Stimulated activated naive CD8-positive, alpha-beta T cell treated with anti-CD3 and anti-CD28 coated beads, Interleukin-15, amount 100 ng/mL, for 72 hours (primary cell): ENCODE results near the gene CHST11.
A peak's percentile ranks its signal among the peaks of the same experiment; 100 is the strongest.

Experiments used
- ATAC-seq: fragments of 150-1000 bp; cut with Tn5 transposase; 2 replicates; pipeline ENCODE4 v1.10.0; 2021; ENCODE audit warnings: mild to moderate bottlenecking, moderate library complexity
- DNase-seq, 2 donors: peaks; one replicate each; pipeline ENCODE4 v3.0.0; 2021 to 2022
- H3K27ac Mint-ChIP-seq, 2 donors: one replicate each; pipeline ENCODE4 v1.8.0; 2022; ENCODE audit warnings: mild to moderate bottlenecking in 2 of 2, mixed read lengths in 2 of 2, moderate library complexity in 2 of 2
- H3K27me3 Mint-ChIP-seq: one replicate; pipeline ENCODE4 v1.8.0; 2022; ENCODE audit warnings: mixed read lengths
- H3K4me1 Mint-ChIP-seq: one replicate; pipeline ENCODE4 v1.8.0; 2022; ENCODE audit warnings: mild to moderate bottlenecking, mixed read lengths
- H3K4me3 Mint-ChIP-seq, 2 donors: one replicate each; pipeline ENCODE4 v1.8.0; 2022; ENCODE audit warnings: mild to moderate bottlenecking in 2 of 2, mixed read lengths in 2 of 2, moderate library complexity in 1 of 2
- H3K9me3 Mint-ChIP-seq, 2 donors: one replicate each; pipeline ENCODE4 v1.8.0; 2022; ENCODE audit warnings: mixed read lengths in 2 of 2

Gene CHST11

DNA sequence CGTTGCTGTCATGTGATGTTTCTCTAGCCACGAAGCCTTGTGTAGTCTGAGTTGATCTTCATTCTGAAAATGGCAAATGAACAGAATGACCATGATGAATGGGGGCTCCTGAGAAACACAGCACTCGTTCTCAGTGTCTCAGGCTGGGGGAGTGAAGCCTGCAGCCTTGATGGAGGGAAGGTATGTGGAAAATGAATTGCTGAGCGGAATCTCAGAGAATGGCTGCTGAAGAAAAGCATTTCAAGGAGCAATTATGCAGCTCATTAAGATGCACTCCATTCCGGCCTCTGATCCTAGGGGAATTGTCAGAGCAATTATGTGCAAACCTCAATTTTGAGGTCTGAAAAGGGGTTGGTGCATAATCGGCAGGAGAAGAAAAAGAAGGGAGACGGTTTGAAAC is 167.1 kb downstream of the CHST11 start:
- Mint-ChIP-seq H3K4me3 (no peak overlapping the region), H3K27ac (no peak overlapping the region), H3K9me3 (no peaks in the 10 kb centered on the region), H3K4me1 (peaks cover 5% of the 10 kb centered on the region), H3K27me3 (no peaks in the 10 kb centered on the region)
- DNase-seq = no peak
- no peak for ATAC-seq

DNA sequence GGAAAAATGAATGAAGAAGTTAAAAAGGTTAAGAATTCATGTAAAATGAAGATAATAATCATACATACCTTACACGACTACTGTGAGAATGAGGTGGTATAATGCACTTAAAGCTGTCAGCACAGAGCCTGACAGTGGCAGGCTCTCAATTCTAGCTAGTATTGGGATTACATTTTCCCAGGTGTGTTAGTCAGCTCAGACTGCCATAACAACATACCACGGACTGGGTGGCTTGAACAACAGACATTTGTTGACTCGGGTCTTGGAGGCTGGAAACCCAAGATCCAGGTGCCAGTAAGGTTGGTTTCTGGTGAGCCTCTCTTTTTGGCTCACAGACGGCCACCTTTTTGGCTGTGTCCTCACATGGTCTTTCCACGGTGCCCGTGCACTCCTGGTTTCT is 167.8 kb downstream of the CHST11 start:
- Mint-ChIP-seq H3K27me3 (no peaks in the 10 kb centered on the region), H3K4me3 (no peak overlapping the region), H3K9me3 (no peaks in the 10 kb centered on the region), H3K4me1 (peaks cover 6% of the 10 kb centered on the region), H3K27ac (no peak overlapping the region)
- ATAC-seq (no peak), DNase-seq (no peak)

DNA sequence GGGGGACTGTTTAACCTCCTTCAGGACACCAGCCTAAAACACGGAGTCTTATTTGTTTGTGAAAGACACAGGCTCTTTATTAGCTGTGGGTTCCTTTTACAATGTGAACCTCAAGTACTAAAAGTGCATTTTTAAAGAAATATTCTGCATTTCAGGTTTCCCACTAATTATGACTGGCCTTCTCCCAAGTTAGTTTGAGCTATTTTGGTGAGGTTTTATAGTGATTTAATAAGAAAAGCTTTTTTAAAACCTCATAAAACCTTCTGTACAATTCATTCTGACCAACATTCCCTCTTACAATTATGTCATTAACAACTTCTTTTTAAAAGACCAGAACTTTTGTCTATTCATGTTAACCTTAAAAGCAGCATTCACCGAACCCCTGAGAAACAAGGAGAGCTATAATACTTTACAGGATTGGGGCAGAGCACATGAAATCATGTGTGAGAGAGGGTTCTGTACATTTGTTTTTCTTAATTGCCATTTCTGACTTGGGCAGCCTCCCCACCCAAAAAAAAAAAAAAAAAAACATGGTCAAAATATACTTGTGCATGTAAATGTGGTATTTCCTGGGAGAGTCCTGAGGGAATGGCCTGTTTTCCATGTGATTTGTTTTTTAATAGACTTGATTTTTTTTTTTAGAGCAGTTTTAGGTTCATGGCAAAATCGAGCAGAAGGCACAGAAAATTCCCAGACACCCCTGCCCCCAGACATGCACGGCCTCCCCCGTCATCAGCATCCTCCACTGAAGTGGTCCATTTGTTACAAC is 169.5 kb downstream of the CHST11 start:
- Mint-ChIP-seq H3K9me3 (no peaks in the 10 kb centered on the region), H3K4me1 (peaks cover 6% of the 10 kb centered on the region), H3K4me3 (no peak overlapping the region), H3K27ac (no peak overlapping the region), H3K27me3 (no peaks in the 10 kb centered on the region)
- ATAC-seq (no peak), DNase-seq (no peak)

DNA sequence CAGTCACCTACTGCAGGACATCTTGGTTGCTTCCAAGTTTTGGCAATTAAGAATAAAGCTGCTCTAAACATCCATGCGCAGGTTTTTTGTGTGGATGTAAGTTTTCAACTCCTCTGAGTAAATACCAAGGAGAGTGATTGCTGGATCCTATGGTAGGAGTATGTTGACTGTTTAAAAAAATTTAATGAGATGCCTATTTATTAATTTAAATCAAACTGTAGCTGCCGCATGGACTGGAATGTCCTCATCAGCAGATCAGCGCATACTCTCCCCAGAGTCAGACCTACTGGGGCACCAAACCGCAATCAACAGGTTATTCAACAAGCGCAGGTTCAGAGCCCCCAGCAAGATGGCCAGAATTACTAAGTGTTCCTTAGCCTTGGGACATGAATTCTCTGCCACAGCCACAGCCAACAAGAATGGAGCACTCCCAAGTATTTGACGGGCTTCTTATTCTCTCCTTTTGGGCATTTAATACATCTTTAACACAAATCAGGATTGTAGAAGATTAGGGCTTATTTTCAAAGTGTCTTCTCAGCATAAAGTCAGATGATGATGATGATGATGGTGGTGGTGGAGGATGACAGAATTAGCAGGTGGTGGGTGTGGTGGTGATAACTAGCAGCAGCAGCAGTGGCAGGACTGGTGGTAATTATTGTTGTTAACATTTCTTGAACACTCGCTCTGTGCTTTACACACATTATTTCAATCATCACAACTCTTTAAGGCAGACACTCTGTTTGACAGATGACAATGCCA is 170.7 kb downstream of the CHST11 start:
- H3K27ac Mint-ChIP-seq = no peak overlapping the region

DNA sequence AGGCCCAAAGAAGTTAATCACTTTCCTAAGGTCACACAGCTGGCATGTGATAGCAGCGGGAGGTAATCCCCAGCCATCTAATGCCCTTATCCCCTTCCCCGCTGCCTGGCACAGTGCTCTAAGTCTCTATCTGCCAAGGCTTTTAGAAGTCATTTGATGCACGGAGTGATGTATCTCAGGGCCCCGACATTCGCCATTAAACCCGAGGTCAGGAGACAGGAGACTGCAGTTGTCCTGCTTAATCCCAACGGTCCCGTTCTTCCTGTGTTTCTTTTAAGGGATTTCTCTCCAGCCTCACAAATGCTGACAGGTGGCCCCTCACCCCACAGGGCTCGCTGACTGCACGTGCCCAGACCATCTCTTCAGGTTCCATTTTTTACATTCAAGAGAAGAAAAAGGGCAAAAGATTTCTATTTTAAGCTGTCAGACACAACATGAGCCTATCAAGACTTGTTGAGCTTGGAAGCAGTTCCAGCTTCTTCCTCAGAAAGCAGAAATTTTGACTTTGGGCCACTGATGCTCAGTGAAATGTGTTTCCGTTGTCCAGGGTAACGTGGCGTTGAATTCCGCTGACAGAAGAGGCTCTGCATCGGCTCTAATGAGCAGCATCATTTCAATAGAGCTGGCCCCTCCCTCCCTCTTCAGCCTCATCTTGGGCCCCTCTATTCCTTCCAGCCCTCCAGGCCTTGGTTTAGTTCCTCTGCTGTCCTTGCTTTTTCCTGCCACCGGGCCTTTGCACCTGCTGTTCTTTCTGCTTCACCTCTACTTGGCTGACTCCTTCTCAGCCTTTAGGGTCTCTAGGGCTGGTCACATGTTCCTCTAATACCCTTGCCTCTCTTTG is 171.5 kb downstream of the CHST11 start:
- ATAC-seq = no peak
- Mint-ChIP-seq H3K27me3 (no peaks in the 10 kb centered on the region), H3K4me1 (peaks cover 14% of the 10 kb centered on the region), H3K9me3 (no peaks in the 10 kb centered on the region), H3K27ac (peak overlapping the region; percentile 64 to 66), H3K4me3 (no peak overlapping the region)
- no peak for DNase-seq

More for the DNA sequence above, 170.7 kb downstream of the CHST11 start:
- Mint-ChIP-seq H3K9me3 (no peaks in the 10 kb centered on the region), H3K4me3 (no peak overlapping the region), H3K4me1 (peaks cover 6% of the 10 kb centered on the region), H3K27me3 (no peaks in the 10 kb centered on the region)
- ATAC-seq (no peak), DNase-seq (no peak)

DNA sequence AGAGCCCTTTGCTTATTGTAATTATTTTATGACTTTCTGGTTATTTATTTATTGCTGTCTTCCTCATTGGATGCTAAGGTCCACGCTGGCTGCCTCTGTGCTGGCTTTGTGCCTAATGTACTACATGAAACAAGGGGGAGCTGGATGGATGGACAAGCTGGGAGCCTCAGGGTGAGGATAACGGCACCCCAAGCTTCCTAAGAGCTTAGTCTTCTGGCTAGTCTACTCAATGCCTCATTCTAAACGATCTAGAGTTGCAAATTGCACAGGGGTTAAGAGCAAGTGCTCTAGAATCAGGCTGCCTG is 172.0 kb downstream of the CHST11 start:
- Mint-ChIP-seq H3K27ac (peak overlapping the region in 1 of 2 donors; percentile 66), H3K27me3 (no peaks in the 10 kb centered on the region), H3K4me1 (peaks cover 14% of the 10 kb centered on the region), H3K9me3 (no peaks in the 10 kb centered on the region), H3K4me3 (no peak overlapping the region)
- ATAC-seq (no peak), DNase-seq (no peak)

DNA sequence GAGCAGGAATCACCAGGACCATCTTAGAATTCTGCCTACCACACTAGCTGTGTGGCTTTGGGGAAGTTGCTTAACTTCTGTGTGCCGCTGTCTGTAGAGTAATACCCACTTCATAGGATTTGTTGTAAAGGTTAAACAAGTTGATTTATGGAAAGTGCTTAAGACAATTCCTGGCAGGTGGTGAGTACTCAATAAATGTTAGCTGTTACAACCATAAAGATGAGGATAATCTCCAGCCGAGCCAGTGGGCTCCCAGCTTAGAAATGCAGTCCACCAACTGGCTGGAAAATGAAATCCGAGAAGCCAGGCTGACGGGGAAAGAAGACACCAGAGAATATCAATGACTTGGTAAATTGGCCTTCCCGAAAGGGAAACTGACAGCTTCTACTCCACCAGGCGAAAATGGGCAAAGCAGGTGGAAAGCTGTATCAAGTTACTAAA is 173.5 kb downstream of the CHST11 start:
- H3K9me3 Mint-ChIP-seq = no peaks in the 10 kb centered on the region
- peaks cover 14% of the 10 kb centered on the region for H3K4me1 Mint-ChIP-seq
- peak overlapping the region in 1 of 2 donors; percentile 49 for H3K27ac Mint-ChIP-seq

DNA sequence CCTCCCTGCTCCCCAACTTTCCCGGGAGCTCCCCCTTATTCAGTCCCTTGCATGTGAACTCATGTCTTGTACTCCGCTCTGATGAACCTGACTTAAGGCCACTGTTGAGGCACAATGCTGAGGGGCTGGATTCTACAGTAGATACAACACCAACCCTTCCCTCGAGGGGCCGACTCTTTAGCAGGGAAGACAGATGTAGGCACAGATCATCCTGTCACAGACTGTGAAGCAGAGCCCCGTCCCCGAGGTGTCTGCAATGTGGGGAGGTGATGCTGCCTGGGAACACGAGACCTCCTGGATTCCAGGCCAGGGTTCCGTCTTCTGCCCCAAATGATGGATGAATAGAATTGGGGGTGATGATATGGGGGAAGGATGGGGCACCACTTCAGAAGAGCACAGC is 175.1 kb downstream of the CHST11 start:
- DNase-seq (no peak), ATAC-seq (no peak)
- H3K4me3 Mint-ChIP-seq = no peak overlapping the region
- peak overlapping the region in 1 of 2 donors; percentile 67 for H3K27ac Mint-ChIP-seq
- peaks cover 14% of the 10 kb centered on the region for H3K4me1 Mint-ChIP-seq
- H3K9me3 Mint-ChIP-seq = no peaks in the 10 kb centered on the region
- no peaks in the 10 kb centered on the region for H3K27me3 Mint-ChIP-seq

More for the DNA sequence above, 173.5 kb downstream of the CHST11 start:
- DNase-seq (no peak), ATAC-seq (no peak)
- Mint-ChIP-seq H3K4me3 (no peak overlapping the region), H3K27me3 (no peaks in the 10 kb centered on the region)

DNA sequence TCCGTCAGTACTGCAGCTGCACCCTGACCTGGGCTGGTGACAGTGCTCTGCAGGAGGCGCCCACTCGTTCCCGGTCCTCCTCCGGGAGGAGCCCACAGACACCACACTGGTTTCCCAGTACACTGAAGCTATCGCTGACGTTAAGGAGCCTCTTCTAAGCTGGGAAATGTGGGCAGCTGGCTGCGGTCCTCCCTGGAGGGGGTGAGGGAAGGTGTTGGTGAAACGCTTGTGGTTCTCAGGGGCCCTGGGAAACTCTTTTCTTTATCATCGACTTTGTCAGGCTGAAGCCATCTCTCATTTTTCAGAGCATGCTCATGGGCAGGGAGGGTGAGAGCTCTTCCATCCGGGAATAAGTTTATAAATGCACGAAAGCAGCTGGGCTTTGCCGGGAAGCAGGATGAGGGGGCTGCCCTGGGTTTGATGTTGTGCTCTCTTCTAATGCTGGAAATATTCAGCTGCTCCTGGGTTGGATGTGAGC is 176.0 kb downstream of the CHST11 start:
- Mint-ChIP-seq H3K9me3 (no peaks in the 10 kb centered on the region), H3K4me3 (no peak overlapping the region), H3K4me1 (peaks cover 19% of the 10 kb centered on the region), H3K27ac (no peak overlapping the region), H3K27me3 (no peaks in the 10 kb centered on the region)
- DNase-seq (no peak), ATAC-seq (no peak)

DNA sequence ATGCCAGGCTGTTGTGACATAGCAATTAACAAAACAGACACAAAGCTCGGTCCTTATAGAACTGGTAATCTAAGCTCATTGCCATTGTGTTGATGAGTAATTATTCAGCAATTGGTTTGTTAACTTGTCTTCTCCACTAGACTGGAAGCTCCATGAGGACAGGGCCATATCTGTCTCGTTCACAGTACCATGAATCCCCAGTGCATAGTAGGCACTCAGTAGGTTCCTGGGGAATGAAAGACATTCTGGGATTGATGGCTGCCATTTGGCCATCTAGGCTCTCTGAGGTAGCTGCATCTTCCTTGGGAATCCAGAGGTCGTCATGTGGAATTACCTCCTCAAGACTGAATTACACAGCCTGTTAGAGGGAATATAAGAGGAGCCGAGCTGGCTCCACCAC is 177.3 kb downstream of the CHST11 start:
- no peaks in the 10 kb centered on the region for H3K9me3 Mint-ChIP-seq
- H3K27me3 Mint-ChIP-seq = no peaks in the 10 kb centered on the region
- DNase-seq = no peak
- peaks cover 26% of the 10 kb centered on the region for H3K4me1 Mint-ChIP-seq
- no peak overlapping the region for H3K4me3 Mint-ChIP-seq
- peak overlapping the region in 1 of 2 donors; percentile 77 for H3K27ac Mint-ChIP-seq
- ATAC-seq = no peak

DNA sequence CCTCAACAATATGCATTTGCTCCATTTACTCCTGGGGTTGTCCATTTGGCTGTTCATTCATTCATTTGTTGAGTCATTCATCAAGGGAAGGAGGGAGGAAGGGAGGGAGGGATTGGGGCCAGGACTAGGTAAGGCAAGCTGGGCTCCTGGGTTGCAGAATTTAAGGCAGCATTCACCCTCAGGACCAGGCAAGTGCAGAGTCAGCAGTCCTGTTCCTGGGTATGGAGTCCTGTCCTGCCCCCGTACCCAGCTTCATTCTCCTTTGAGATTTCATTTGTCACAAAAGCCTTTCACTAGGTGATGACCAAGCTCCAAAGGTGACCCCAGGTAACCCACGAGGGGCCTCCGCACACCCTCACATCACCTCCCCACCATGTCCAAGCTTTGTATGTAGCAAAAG is 178.1 kb downstream of the CHST11 start:
- no peak for DNase-seq
- H3K4me1 Mint-ChIP-seq = peaks cover 33% of the 10 kb centered on the region
- no peaks in the 10 kb centered on the region for H3K27me3 Mint-ChIP-seq
- H3K9me3 Mint-ChIP-seq = peaks cover 0 to 5% of the 10 kb centered on the region in 2 donors
- no peak for ATAC-seq
- H3K4me3 Mint-ChIP-seq = no peak overlapping the region
- H3K27ac Mint-ChIP-seq = no peak overlapping the region

DNA sequence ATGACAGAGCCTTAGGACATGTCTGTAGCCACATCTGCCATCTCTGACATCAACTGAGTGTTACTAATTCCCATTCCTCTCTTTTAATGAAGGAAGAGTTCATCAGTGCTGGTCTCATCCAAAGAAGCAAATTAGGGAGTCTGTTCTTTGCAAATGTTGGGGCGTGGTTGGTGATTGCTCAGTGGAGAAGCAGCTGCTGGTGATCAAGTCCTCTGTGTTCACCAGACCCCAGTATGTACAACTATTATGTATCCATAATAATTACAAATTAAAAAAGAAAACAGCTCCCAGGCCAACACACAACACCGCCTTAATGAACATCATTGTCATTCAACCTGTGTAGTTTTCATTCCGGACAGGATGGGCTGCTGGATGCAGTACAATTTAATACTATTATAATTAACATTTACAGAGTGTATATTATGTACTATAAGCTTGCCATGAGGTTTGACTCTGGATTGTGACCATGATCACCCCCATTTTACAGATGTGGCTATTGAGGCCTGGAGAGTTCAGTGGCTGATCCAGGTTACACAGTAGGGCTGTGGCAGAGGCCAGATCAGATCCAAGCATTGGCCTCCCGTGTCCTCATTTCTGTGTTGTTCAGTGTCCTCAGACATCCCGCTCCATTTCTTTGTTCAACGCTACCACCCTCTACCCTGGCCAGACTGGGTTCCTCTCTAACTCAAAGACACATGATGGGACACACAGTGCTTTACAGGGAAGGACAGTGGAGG is 179.0 kb downstream of the CHST11 start:
- Mint-ChIP-seq H3K27me3 (no peaks in the 10 kb centered on the region), H3K27ac (no peak overlapping the region), H3K9me3 (peaks cover 5 to 13% of the 10 kb centered on the region in 2 donors), H3K4me1 (peaks cover 38% of the 10 kb centered on the region), H3K4me3 (no peak overlapping the region)
- no peak for ATAC-seq
- DNase-seq = no peak

DNA sequence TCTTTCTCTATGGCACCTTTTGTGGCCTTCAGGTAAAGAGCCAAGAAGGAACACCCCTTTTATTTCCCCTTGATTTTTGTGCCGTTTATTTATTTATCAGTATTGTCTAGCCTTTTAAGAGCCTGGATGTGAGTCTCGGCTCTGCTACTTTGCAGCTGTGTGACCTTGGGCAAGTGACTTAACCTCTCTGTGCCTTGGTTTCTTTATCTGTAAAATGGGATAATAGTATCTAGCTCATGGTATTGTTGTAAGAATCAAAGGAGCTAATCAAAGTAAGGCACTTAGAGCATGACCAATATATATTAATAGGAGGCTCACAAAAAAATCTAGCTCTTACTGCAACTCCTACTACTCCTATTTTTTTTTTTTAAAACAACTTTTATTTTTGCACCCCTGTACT is 179.7 kb downstream of the CHST11 start:
- Mint-ChIP-seq H3K27ac (peak overlapping the region; percentile 36 to 61), H3K27me3 (no peaks in the 10 kb centered on the region), H3K4me1 (peaks cover 38% of the 10 kb centered on the region), H3K4me3 (no peak overlapping the region), H3K9me3 (peaks cover 5 to 19% of the 10 kb centered on the region in 2 donors)
- no peak for ATAC-seq
- no peak for DNase-seq

DNA sequence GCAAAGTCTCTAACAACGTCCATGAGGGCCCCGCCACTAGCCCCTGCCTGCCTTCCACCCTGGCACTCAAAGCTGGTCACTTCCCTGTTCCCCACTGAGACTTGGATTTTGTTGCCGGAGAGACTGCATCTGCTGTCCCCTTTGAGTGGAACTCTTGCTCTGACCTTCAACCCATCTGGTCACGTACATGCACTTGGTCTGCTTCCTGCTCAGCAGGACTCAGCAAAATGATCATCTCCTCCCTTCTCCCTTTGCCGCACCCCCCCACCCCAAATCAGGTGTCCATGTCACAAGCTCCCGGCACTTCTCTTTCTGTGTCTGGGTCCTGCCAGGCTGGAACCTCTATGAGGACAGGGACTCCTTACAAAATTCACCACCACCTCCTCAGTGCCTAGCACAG is 180.9 kb downstream of the CHST11 start:
- H3K27ac Mint-ChIP-seq = peak overlapping the region in 1 of 2 donors; percentile 0
- H3K4me3 Mint-ChIP-seq = no peak overlapping the region
- peaks cover 36% of the 10 kb centered on the region for H3K4me1 Mint-ChIP-seq

More for the DNA sequence above, 180.9 kb downstream of the CHST11 start:
- DNase-seq (no peak), ATAC-seq (no peak)
- peaks cover 5 to 19% of the 10 kb centered on the region in 2 donors for H3K9me3 Mint-ChIP-seq
- H3K27me3 Mint-ChIP-seq = no peaks in the 10 kb centered on the region
